Endothelial cell of hepatic sinusoid (primary cell): ENCODE measurements around the gene CCS.

Source experiments
- in situ Hi-C: cut with HindIII; loops from 2 replicates; pipeline ENCODE4 v1.10.0; 2017; ENCODE audit warnings: low sequenced_read_pairs

CCS gene

GRCh38 chr11:66592457-66593302 is at the start of gene CCS, which contains the start of gene CCDC87:
CCS (plus strand) TSS chr11:66593185; CDS start chr11:66593262, 77 bp downstream.
CCDC87 (minus strand) TSS chr11:66593063; CDS start chr11:66593015, 48 bp downstream.
- in situ Hi-C loops, result no loop called here

GRCh38 chr11:66543263-66544107 is 49.5 kb upstream of the CCS start:
- in situ Hi-C loops, result loop anchor here (5.0 kb wide), 2 partner anchors 51 to 79 kb away; no protein-coding TSS in a partner anchor

GRCh38 chr11:66544952-66545351 is 48.0 kb upstream of the CCS start:
- in situ Hi-C loops, result loop anchor here (5.0 kb wide), 2 partner anchors 53 to 77 kb away; no protein-coding TSS in a partner anchor

DNA sequence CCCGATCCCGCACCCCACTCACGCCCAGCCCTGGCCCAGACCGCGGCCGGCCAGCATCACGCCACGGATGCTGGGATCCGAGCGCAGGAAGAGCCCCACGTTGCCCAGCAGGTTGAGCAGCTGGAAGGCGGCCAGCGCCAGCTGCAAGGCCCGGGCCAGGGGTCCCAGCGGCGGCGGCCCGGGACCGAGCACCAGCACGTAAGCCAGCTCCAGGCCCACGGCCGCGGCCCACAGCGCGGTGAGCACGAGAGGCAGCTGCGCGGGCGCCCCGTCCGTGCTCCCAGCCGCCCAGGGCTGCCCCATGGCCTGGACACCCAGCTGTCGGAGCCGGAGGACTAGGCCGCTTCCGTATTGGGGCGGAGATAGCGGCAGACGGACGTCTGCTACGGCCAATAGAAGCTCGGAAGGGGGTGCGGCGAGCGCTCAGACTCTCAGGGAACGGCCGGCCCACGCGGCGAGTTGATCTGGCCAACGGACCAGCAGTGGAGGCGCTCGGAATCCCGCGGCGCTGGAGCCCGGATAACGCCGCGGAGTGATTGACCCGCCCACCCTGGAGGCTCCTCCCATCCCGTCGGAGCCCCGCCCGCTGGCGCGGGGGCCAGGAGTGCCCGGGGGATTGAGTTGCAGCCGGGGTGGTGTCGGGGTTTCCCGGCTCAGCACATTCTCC is 47.2 kb upstream of the CCS start, which contains the start of gene ZDHHC24:
Gene ZDHHC24, minus strand, starts transcription at position 348 of the 667 bp plus-strand sequence. Its CDS starts 45 bp downstream, at position 303.
- in situ Hi-C loops, result no loop called here

DNA sequence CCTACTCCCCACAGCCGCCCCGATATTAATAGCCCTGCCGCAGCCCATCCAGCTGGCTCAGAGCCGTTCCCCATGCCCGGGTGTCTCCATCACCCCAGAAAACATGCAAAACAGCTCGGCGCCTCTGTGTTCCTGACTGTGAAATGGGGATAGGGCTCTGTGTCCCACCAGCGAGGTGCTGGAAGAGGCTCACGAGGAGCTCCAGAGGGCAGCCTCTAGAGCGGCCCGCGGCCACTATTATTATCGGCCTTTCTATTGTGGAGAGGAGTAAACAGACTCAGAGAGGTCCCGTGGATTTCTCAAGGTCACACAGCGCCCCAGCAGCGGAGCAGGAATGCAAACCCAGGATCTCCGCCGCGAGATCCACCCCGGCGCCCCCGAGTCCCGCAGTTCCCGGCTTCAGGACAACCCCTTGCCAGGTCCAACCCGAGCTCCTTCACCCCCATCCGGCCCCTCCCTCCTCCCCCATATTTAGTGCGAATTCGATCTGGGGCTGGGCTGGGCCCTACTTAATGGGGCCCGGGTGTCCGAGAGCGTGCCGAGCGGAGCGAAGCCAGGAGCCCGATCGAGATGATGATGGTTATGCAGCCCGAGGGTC is 46.5 kb upstream of the CCS start, which contains the start of gene ACTN3:
Gene ACTN3, plus strand, starts transcription at position 536 of the 598 bp plus-strand sequence. Its CDS starts 35 bp downstream, at position 571.
- in situ Hi-C loops, result no loop called here

DNA sequence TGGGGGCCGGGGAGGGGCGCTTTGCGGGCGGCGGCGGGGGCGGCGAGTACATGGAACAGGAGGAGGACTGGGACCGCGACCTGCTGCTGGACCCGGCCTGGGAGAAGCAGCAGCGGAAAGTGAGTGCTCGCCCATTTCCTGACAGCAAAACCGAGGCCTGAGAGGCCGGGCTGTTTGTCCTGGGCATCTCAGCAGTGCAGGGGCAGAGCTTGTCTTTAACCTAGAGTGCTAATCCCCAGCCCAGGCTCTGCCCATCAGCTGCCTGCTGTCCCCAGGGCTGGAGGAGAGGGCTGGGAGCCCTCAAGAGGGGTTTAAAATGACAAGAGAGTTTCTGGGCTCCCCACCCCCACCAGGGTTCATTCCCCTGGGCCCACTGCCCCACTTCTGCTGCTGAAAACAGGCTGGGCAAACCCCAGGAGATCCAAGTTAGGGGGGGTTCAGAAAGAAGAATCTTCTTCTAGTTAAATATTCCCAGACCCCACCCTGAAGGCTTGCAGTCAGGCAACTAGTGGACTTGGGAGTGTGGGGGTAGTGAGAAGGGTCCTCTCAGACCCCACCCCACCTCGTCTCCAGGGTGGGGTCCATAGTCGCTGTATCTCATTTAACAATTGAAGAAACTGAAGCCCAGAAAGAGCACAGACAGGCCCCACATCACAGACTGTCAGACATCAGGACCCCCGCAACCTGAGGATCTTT is 45.9 kb upstream of the CCS start:
- in situ Hi-C loops, result no loop called here

GRCh38 chr11:66547662-66548009 is 45.3 kb upstream of the CCS start:
- in situ Hi-C loops, result no loop called here

DNA sequence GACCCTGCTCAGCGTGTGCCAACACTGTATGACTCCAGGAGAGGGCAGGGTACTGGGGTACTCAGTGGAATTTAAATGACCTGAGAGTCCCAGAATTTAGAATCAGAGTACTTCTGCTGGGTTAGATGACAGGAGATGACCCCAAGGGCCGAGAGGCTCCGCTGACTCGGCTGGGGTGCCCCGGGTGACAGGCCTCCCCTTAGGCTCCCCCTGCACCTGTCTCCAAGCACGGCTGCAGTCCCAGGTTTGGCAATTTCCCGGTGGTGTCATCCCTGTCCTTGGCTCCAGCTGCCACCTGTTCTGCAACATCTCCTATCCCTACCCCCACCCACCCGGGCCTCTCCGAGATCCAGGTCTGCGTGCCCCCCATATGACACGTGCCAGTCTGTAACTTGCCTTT is 44.9 kb upstream of the CCS start:
- in situ Hi-C loops, result no loop called here

DNA sequence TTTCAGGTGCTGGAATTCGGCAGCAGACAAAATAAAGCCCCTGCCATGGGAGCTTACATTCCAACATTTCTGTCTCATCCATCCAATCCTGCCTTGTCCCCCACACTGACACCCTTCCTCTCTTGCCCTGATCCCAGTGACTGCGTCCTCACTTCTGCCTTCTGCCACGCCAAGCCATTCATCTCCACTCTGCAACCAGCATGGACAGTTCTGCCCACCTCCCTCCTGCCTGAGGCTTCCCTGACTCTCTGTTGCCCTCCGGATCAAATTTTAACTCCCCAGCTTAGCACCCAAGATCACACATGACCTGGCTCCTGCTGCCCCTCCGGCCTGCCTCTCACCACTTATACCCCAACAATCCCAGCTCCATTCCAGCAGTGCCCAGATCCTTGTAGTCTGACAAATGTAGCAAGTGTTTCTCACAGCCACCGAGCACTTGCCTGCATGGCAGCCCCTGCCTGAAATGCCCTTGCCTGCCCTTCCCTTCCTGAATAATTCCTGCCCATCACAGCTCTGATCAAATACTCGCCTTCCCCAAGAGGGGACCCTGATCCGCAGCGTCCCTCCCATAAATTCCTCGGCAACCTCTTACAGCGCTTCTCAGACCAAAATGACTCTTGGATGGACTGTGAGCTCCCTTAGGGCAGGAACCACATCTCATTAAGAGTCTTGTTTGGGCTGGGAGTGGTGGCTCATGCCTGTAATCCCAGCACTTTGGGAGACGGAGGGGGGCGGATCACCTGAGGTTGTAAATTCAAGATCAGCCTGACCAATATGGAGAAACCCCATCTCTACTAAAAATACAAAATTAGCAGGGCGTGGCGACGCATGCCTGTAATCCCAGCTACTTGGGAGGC is 44.0 kb upstream of the CCS start:
- in situ Hi-C loops, result no loop called here

GRCh38 chr11:66549696-66550095 is 43.3 kb upstream of the CCS start:
- in situ Hi-C loops, result no loop called here

GRCh38 chr11:66550887-66551286 is 42.1 kb upstream of the CCS start:
- in situ Hi-C loops, result no loop called here

- in situ Hi-C loops, result loop anchor here (5.0 kb wide), 1 partner anchor 48 kb away; no protein-coding TSS in a partner anchor
These were observed 38.4 kb upstream of the CCS start for GRCh38 chr11:66554602-66555001.

- in situ Hi-C loops, result loop anchor here (5.0 kb wide), 1 partner anchor 47 kb away; no protein-coding TSS in a partner anchor
These were observed 37.6 kb upstream of the CCS start for GRCh38 chr11:66555416-66555815.

- in situ Hi-C loops, result loop anchor here (5.0 kb wide), 1 partner anchor 46 kb away; no protein-coding TSS in a partner anchor
These were observed 36.9 kb upstream of the CCS start for GRCh38 chr11:66556086-66556485.

GRCh38 chr11:66557733-66558326 is 35.2 kb upstream of the CCS start:
- in situ Hi-C loops, result loop anchor here (5.0 kb wide), 1 partner anchor 44 kb away; no protein-coding TSS in a partner anchor

- in situ Hi-C loops, result loop anchor here (5.0 kb wide), 1 partner anchor 43 kb away; no protein-coding TSS in a partner anchor
These were observed 33.7 kb upstream of the CCS start for GRCh38 chr11:66559142-66559865.
